Stimulated activated naive CD8-positive, alpha-beta T cell treated with anti-CD3 and anti-CD28 coated beads, Interleukin-15, Interleukin-2, amounts not matched to agents 100 ng/mL and 50 ng/mL, for 24 hours (primary cell): ENCODE measurements around the gene ANKRD49.
A peak's percentile ranks its signal among the peaks of the same experiment; 100 is the strongest.
"Not testable (repeated sequence)": the region's sequence is repeated elsewhere in the genome, so short reads cannot be mapped to it uniquely, and the experiment has no call there.

Experiments used
- H3K27ac Mint-ChIP-seq: one replicate; pipeline ENCODE4 v1.8.0; 2021; ENCODE audit warnings: mild to moderate bottlenecking, mixed read lengths
- H3K27me3 Mint-ChIP-seq: one replicate; pipeline ENCODE4 v1.8.0; 2021; ENCODE audit warnings: mixed read lengths
- H3K36me3 Mint-ChIP-seq: one replicate; pipeline ENCODE4 v1.8.0; 2021; ENCODE audit warnings: low read depth, mixed read lengths
- H3K4me1 Mint-ChIP-seq: one replicate; pipeline ENCODE4 v1.8.0; 2021; ENCODE audit warnings: low read depth, mixed read lengths
- H3K4me3 Mint-ChIP-seq: one replicate; pipeline ENCODE4 v1.8.0; 2021; ENCODE audit warnings: mild to moderate bottlenecking, mixed read lengths
- H3K9me3 Mint-ChIP-seq: one replicate; pipeline ENCODE4 v1.8.0; 2021; ENCODE audit warnings: mixed read lengths

The ANKRD49 gene

DNA sequence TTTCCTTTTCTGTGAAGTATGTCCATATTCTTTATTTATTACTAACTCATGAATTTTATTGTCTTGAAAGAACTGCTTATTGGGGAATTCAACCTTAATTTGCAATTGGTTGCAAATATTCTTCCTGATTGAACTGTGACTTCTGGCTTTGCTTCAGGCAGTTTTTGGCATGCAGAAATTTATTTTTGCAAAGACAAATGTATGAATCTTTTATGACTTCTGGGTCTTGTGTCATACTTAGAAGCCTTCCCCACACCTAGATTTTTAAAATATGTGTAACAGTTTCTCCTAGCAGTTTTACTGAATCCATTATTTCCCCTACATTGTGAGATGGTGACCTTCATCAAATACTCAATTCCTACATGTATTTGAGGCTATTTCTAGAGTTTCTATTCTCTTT lies 12.4 kb upstream of the ANKRD49 start:
- no peak overlapping the region for H3K27ac Mint-ChIP-seq
- peaks cover 82% of the 10 kb centered on the region for H3K36me3 Mint-ChIP-seq
- H3K27me3 Mint-ChIP-seq: no peaks in the 10 kb centered on the region
- no peaks in the 10 kb centered on the region for H3K4me1 Mint-ChIP-seq
- H3K9me3 Mint-ChIP-seq: no peaks in the 10 kb centered on the region
- H3K4me3 Mint-ChIP-seq: no peak overlapping the region

DNA sequence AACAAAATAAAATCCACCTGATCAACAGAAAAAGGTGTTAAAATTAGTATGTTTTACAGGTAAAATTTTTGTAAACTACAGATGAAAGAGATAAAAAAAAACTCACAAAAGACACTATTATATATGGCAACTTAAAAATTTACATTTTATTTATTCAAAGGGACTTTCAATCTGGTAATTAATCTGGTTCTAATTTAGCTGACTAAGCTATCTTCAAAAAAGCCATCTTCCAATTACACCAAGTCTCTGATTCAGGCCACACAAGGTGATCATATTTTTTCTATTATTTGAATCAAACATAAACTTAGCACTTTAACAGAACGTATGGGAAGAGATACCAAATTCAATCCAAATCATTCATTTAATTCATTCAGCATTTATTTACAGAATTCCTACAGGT lies 7.7 kb upstream of the ANKRD49 start:
- no peak overlapping the region for H3K27ac Mint-ChIP-seq

DNA sequence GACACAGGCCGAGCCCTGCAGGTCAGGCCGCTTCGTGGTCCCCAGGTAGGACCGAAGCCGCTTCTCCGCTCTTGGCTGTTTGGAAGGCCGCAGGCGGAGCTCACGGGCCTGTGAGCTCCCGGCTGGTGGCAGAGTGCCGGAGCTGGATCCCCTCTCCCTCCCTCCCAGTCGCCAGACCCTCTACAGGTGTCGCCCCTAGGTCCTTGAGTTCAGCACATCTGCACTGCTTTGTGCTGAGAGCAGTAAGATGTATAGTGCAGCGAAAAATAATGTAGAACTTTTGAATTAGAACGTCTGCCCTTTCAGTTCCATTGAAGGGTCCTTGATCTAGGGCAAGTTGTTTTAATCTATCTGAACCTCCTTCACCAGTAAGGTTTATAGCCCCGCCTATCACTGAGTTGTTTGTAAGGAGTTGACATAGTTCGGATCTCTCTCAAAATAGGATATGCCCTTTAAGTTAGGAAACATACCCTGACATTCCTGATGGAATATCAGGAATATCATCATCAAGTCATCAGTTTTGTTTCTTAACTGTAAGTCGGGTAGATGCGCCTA lies 419 bp downstream of the ANKRD49 start:
- H3K27me3 Mint-ChIP-seq: no peaks in the 10 kb centered on the region
- peak overlapping the region; percentile 93 for H3K4me3 Mint-ChIP-seq
- peak overlapping the region; percentile 97 for H3K27ac Mint-ChIP-seq
- peaks cover 40% of the 10 kb centered on the region for H3K36me3 Mint-ChIP-seq
- H3K4me1 Mint-ChIP-seq: peaks cover 34% of the 10 kb centered on the region
- H3K9me3 Mint-ChIP-seq: no peaks in the 10 kb centered on the region

More for the DNA sequence above, 7.7 kb upstream of the ANKRD49 start:
- H3K4me3 Mint-ChIP-seq: no peak overlapping the region
- H3K4me1 Mint-ChIP-seq: no peaks in the 10 kb centered on the region
- no peaks in the 10 kb centered on the region for H3K27me3 Mint-ChIP-seq
- H3K9me3 Mint-ChIP-seq: no peaks in the 10 kb centered on the region
- H3K36me3 Mint-ChIP-seq: peaks cover 90% of the 10 kb centered on the region

DNA sequence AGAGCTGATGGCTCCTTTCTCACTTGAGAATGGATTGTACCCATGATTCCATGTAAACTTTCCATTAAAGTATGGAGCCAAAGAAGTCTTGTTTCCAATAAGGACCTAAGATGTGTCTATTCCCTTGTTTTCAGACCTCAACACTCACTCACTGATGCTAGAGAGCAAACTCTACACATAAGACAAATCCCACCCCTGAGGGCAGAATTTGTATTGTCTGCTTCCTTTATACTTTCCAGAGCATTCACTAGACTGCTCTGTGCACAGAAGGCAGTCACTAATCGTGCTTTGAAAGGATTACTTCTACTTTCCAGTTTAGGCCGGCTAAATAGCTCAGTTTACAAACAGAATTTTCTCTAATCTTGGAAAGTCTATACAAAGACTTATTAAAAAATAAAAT lies 6.4 kb downstream of the ANKRD49 start:
- Mint-ChIP-seq H3K36me3 (peaks cover 45% of the 10 kb centered on the region), H3K27ac (no peak overlapping the region), H3K4me3 (no peak overlapping the region), H3K9me3 (no peaks in the 10 kb centered on the region), H3K27me3 (no peaks in the 10 kb centered on the region), H3K4me1 (peaks cover 11% of the 10 kb centered on the region)

DNA sequence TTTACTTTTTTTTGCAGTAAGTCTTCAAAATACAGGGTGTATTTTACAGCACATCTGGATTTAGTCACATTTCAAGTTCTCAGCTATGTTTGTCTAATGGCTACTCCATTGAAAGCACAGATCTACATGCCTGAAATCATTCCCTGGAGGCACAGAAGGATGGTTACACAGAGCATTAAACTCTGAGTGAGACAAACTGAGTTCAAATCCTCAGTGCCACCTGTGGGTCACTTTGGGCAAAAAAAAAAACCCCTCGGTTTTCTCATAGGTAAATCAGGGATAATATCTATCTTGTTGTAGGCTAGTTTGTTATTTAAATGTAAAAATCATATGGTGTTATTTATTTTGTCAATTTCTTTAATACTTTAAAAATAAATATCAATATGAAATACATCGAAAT lies 7.7 kb downstream of the ANKRD49 start:
- Mint-ChIP-seq H3K9me3 (no peaks in the 10 kb centered on the region), H3K27me3 (no peaks in the 10 kb centered on the region), H3K36me3 (peaks cover 36% of the 10 kb centered on the region), H3K27ac (no peak overlapping the region), H3K4me1 (no peaks in the 10 kb centered on the region), H3K4me3 (no peak overlapping the region)

DNA sequence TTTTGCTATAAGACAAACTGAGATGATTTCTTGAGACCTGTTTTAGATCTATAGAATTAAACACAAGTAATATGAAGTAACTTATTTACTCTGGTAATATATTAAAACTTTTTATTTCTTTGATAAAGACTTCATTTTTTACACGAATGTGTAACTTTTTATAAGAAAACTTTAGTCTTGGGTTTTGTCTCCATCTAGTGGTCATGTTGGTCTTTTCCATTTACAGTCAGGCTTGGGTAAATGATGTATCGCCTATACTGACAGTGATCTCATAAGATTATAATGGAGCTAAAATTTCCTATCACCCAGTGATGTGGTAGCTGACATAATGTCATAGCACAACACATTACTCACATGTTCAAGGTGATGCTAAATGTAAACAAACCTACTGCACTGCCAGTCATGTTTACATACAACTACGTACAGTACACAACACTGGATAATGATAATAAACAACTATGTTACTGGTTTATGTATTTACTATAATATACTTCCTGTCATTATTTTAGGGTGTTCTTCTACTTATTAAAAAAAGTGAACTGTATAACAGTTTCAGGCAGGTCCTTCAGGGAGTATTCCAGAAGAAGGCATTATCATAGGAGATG lies 11.0 kb downstream of the ANKRD49 start:
- Mint-ChIP-seq H3K27me3 (no peaks in the 10 kb centered on the region), H3K27ac (no peak overlapping the region), H3K4me3 (no peak overlapping the region), H3K4me1 (no peaks in the 10 kb centered on the region), H3K36me3 (peaks cover 14% of the 10 kb centered on the region), H3K9me3 (no peaks in the 10 kb centered on the region)

DNA sequence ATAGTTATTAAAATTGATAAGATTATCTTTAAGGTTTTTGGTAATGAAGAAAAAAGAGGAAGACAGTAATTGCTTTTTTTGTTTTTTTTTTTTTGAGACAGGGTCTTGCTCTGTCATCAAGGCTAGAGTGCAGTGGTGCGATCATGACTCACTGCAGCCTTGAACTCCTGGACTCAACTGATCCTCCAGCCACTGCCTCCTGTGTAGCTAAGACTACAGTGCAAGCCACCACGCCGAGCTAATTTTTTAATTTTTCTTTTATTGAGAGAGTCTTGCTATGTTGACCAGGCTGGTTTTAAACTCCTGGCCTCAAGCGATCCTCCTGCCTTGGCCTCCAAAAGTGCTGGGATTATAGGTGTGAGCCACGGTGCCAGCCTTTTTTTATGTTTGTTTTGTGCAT lies 12.7 kb downstream of the ANKRD49 start:
- not testable (repeated sequence) for H3K36me3 Mint-ChIP-seq, H3K27me3 Mint-ChIP-seq, H3K4me1 Mint-ChIP-seq, H3K9me3 Mint-ChIP-seq, H3K4me3 Mint-ChIP-seq, H3K27ac Mint-ChIP-seq

DNA sequence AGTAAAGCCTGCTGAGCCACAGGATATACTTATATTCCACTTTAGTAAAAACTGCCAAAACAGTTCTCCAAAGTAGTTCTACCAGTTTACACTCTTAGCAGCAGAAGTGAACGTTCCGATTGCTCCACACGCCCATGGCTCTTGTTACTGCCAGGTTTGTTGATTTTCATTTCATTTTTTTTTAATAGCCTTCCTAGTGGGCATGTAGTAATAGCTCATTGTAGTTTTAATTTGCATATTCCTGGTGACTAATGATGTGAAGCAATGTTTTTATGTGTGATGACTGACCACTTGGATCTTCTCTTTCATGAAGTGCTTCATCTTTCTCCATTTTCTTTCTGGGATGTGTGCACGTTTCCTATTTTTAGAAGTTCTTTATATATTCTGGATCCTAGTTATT lies 13.7 kb downstream of the ANKRD49 start:
- Mint-ChIP-seq H3K27ac (no peak overlapping the region), H3K9me3 (no peaks in the 10 kb centered on the region), H3K27me3 (peaks cover 14% of the 10 kb centered on the region)

DNA sequence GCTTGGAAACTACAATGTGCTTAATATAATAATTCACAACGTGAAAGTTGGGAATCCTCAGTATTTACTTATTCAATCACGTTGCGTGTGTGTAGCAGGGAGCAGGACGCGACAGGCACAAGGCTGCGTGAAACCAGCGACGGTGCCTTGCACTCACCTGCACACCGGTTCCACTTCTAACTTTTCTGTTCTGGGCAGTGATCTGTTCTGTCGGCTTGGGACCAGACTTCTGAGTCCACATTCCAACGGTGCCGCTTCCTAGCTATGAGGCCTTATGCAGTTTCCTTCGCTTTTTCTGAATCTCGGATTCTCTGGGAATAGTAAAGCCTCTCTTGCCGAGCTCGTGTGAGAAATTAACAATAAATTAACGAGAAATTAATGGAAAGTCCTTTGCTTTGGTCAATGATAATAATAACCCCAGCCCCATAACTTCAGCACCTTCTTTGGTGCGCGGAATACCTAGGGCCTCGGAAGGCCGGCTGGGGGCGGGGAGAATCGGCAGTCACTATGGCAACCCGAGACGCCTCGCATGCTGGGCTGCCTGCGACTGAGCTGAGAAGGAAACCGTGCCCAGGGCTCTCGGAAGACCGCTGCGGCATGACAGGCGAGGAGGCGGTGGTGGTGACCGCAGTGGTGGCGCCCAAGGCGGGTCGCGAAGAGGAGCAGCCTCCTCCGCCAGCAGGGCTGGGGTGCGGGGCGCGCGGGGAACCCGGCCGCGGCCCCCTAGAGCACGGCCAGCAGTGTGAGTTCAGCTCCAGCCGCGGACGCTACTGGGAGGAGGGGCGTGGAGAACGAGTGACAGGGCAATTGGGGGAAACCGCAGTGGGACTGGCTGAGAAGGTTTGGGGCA lies 18.4 kb downstream of the ANKRD49 start, which contains the start of gene C11orf97:
Gene C11orf97 (plus strand): TSS at position 530 of the 850 bp plus-strand sequence. CDS start 68 bp downstream, at position 598.
- no peaks in the 10 kb centered on the region for H3K9me3 Mint-ChIP-seq
- H3K36me3 Mint-ChIP-seq: no peaks in the 10 kb centered on the region
- no peak within 1 kb of the TSS for H3K27ac Mint-ChIP-seq
- peak within 1 kb of the TSS; percentile 70 for H3K4me3 Mint-ChIP-seq
- peaks cover 13% of the 10 kb centered on the region for H3K4me1 Mint-ChIP-seq
- H3K27me3 Mint-ChIP-seq: peaks cover 34% of the 10 kb centered on the region

More for the DNA sequence above, 13.7 kb downstream of the ANKRD49 start:
- H3K4me3 Mint-ChIP-seq: no peak overlapping the region
- H3K4me1 Mint-ChIP-seq: peaks cover 10% of the 10 kb centered on the region
- H3K36me3 Mint-ChIP-seq: no peaks in the 10 kb centered on the region

DNA sequence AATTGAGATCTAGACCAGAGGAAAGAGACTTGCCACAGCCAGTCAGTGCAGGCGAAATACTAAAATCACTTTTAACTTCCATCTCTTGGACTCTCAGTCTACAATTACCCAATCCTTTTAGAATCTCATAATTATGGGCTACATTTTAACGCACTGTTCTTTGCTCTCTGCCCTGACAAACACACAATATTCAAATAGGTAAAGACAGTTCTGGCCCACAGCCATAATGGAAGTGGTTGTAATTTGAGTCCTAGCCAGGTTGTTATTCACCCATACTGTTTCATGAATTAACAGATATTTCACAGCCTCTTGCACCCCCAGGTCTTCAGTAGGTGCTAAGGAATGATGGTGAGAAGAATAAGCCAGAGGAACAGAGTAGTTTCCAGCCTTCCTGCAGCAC lies 19.3 kb downstream of the ANKRD49 start:
- Mint-ChIP-seq H3K4me3 (no peak overlapping the region), H3K27ac (no peak overlapping the region), H3K36me3 (no peaks in the 10 kb centered on the region), H3K27me3 (peaks cover 34% of the 10 kb centered on the region), H3K9me3 (no peaks in the 10 kb centered on the region), H3K4me1 (peaks cover 13% of the 10 kb centered on the region)

DNA sequence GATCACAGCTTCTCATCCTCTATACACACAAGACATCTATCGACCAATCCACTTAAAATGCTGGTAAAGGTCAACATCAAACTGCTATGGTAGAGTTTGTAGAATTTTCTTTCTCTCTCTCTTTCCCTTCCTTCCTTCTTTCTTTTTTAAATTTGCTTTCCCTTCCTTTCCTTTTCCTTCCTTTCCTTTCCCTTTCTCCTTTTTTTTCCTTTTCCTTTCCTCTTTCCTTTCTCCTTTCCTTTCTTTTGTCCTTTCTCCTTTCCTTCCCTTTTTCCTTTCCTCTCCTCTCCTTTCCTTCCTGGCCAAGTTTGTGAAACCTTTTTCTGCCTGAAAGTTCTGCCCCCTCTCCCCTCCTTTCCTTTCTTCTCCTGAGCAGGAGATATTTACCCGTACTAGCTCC lies 21.6 kb downstream of the ANKRD49 start:
- Mint-ChIP-seq H3K27me3 (peaks cover 34% of the 10 kb centered on the region), H3K4me3 (no peak overlapping the region)

DNA sequence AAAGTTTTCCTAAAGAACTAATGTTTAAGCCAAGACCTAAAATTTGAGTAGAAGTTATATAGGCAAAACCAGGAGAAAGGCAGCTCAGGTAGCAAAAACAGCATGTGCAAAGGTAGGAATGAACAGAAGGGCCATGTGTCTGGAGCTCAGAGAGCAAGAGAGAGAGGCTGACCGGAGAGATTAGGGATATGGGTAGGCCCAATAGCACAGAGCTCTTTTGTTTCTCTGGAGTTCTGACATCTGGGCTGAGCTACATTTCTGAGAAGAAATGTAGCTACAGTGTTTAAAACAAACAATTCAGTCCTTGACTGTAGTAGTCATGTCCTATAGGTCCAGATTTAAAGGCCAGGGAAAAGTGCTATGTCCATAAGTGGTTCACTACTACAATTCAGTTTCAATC lies 22.9 kb downstream of the ANKRD49 start:
- no peak overlapping the region for H3K4me3 Mint-ChIP-seq
- no peak overlapping the region for H3K27ac Mint-ChIP-seq
- H3K27me3 Mint-ChIP-seq: peaks cover 25% of the 10 kb centered on the region
- no peaks in the 10 kb centered on the region for H3K9me3 Mint-ChIP-seq
- H3K4me1 Mint-ChIP-seq: peaks cover 10% of the 10 kb centered on the region
- no peaks in the 10 kb centered on the region for H3K36me3 Mint-ChIP-seq

More for the DNA sequence above, 21.6 kb downstream of the ANKRD49 start:
- Mint-ChIP-seq H3K9me3 (no peaks in the 10 kb centered on the region), H3K27ac (no peak overlapping the region), H3K4me1 (peaks cover 13% of the 10 kb centered on the region), H3K36me3 (no peaks in the 10 kb centered on the region)

DNA sequence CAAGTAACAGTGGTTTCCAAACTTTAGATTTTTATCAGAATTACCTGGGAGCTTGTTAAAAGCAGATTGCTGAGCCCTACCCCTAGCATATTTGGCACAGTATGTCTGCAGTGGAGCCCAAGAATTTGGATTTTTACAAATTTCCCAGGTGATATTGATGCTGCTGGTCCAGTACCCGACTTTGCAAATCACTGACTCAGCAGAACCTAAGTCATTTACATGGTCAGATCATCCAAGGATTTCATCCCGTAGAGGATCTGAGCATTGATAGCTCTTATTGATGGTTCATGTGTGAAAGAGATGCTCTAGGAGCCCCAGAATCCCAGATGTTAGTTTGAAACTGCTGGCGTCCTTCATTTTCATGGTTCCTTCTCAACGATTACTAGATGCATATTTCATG lies 24.5 kb downstream of the ANKRD49 start:
- no peaks in the 10 kb centered on the region for H3K4me1 Mint-ChIP-seq
- H3K27ac Mint-ChIP-seq: no peak overlapping the region
- no peaks in the 10 kb centered on the region for H3K36me3 Mint-ChIP-seq
- no peaks in the 10 kb centered on the region for H3K9me3 Mint-ChIP-seq
- no peak overlapping the region for H3K4me3 Mint-ChIP-seq
- H3K27me3 Mint-ChIP-seq: peaks cover 18% of the 10 kb centered on the region

DNA sequence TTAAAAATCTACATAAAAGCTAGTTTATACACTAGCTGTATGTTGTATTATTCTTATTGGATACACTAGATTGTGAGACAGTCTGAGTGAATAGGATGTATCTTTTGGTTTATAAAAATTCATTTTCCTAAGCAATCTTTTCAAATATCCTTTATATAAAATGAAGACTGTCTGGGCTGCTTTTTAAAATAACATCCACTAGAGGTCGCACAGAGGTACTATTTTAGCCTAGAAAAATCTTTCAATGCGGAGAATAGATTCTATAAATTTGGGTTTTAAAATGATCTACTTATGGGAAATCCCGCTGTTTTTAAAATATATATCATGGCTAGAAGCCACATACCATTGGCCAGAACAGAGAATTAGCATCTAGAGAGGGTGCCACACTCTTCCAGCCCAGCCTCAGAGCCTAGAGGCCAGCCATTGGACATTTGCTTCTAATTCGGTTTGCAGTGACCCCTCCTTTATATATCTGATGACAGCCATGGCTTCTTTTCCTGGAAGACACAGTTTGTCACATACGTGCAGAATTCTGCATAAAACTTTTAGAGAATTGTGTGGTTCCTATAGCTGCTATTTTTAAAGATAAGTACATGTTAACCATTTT lies 25.8 kb downstream of the ANKRD49 start:
- H3K4me1 Mint-ChIP-seq: no peaks in the 10 kb centered on the region
- H3K36me3 Mint-ChIP-seq: no peaks in the 10 kb centered on the region
- H3K9me3 Mint-ChIP-seq: no peaks in the 10 kb centered on the region
- peaks cover 24% of the 10 kb centered on the region for H3K27me3 Mint-ChIP-seq
- no peak overlapping the region for H3K27ac Mint-ChIP-seq
- no peak overlapping the region for H3K4me3 Mint-ChIP-seq

DNA sequence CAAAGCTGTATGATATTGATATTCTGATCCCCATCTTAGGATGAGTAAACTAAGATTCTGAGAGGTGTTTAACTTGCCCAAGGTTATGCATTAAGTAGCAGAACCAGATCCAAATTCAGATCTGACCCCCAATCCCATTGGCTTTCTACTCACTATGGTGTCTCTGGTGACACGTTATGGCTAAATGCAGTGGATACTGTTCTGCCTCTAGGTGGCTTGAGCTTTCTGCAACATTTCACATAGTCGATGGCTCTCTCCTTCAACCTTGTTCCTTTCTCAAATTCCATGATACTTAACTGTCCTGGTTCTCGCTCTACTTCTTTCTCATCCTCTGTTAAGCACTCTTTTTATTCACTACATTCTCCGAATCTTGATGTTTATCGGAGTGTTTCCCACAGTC lies 27.9 kb downstream of the ANKRD49 start:
- no peak overlapping the region for H3K27ac Mint-ChIP-seq
- H3K27me3 Mint-ChIP-seq: peaks cover 16% of the 10 kb centered on the region
- H3K36me3 Mint-ChIP-seq: no peaks in the 10 kb centered on the region
- H3K4me1 Mint-ChIP-seq: no peaks in the 10 kb centered on the region
- H3K9me3 Mint-ChIP-seq: no peaks in the 10 kb centered on the region
- H3K4me3 Mint-ChIP-seq: no peak overlapping the region
